Neutrophil (primary cell): Measurements from ENCODE around the gene GFI1.

Experiments used
- H3K27ac ChIP-seq: fragments of 200-600 bp; sonication (generic); 2 replicates; pipeline ENCODE4 v1.5.1; 2016; ENCODE audit warnings: mild to moderate bottlenecking, moderate library complexity
- H3K27me3 ChIP-seq: fragments of 200-600 bp; sonication (generic); 2 replicates; pipeline ENCODE4 v1.6.0; 2016; ENCODE audit warnings: mild to moderate bottlenecking
- H3K36me3 ChIP-seq: fragments of 200-600 bp; sonication (generic); 2 replicates; pipeline ENCODE4 v1.5.1; 2017
- H3K4me1 ChIP-seq, 2 experiments: fragments of 200-600 bp in 1 of 2; sonication (generic) in 1 of 2; 1 replicate in 1 of 2; 2 replicates in 1 of 2; pipeline versions ENCODE4 v1.5.1 to v1.6.1; 2013 to 2016; ENCODE audit warnings: low read depth in 1 of 2, low read length in 1 of 2, mild to moderate bottlenecking in 1 of 2, moderate library complexity in 1 of 2; ENCODE audit not compliant: control insufficient read depth in 1 of 2, insufficient read depth in 1 of 2
- H3K4me3 ChIP-seq, 2 experiments: fragments of 200-600 bp in 1 of 2; sonication (generic) in 1 of 2; 1 replicate in 1 of 2; 2 replicates in 1 of 2; pipeline ENCODE4 v1.5.1; 2013 to 2016; ENCODE audit warnings: low read depth in 1 of 2, low read length in 1 of 2, mild to moderate bottlenecking in 1 of 2, moderate library complexity in 1 of 2
- H3K9me3 ChIP-seq: fragments of 200-600 bp; sonication (generic); 2 replicates; pipeline ENCODE4 v1.5.1; 2016
- TF ChIP-seq, protein P1 (sequence below): fragments of 200-600 bp; sonication (generic); IDR thresholded peaks from 2 replicates; pipeline ENCODE4 v1.5.1; 2016; ENCODE audit warnings: antibody characterized with exemption

Gene GFI1

DNA sequence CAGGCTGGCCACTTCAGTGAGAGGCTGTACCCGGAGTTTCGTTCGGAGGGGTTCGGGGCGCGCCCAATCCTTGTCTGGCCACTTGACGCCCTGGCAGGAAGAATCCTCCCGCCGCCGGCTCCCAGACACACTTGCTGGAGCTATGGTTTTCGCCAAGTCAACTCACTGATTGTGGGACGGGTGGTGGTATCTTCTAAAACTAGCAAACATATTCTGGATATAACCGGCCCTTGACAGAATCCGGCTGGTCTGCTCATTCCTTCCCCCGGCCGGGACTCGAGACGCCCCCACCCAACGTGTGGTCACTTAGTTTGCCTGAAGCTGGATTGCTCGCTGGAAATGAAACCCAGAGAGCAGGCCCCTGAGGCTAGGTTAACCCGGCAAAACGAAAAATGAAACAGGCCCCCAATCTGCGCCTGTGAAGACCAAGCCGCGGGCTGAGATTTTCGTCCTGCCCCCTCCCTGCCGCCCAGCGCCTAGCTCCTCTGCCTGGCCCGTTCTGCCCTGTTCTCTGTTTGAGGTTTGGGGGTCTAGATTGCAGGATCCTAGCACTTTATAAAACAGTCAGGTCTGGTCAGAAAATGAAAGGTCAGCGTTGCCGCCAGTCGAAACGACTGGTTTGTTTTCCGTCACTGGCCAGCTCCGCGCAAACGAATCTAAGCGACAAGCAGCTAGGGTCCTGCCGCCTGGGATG is 4.6 kb downstream of the GFI1 start:
- Histone ChIP-seq H3K27ac (peak overlapping the region; percentile 79), H3K9me3 (no peaks in the 10 kb centered on the region), H3K4me3 (peak overlapping the region; percentile 84 to 90), H3K27me3 (no peaks in the 10 kb centered on the region), H3K36me3 (no peaks in the 10 kb centered on the region), H3K4me1 (peaks cover 26 to 57% of the 10 kb centered on the region in 2 experiments)
- TF ChIP-seq, protein P1, sequence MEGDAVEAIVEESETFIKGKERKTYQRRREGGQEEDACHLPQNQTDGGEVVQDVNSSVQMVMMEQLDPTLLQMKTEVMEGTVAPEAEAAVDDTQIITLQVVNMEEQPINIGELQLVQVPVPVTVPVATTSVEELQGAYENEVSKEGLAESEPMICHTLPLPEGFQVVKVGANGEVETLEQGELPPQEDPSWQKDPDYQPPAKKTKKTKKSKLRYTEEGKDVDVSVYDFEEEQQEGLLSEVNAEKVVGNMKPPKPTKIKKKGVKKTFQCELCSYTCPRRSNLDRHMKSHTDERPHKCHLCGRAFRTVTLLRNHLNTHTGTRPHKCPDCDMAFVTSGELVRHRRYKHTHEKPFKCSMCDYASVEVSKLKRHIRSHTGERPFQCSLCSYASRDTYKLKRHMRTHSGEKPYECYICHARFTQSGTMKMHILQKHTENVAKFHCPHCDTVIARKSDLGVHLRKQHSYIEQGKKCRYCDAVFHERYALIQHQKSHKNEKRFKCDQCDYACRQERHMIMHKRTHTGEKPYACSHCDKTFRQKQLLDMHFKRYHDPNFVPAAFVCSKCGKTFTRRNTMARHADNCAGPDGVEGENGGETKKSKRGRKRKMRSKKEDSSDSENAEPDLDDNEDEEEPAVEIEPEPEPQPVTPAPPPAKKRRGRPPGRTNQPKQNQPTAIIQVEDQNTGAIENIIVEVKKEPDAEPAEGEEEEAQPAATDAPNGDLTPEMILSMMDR = no peak

DNA sequence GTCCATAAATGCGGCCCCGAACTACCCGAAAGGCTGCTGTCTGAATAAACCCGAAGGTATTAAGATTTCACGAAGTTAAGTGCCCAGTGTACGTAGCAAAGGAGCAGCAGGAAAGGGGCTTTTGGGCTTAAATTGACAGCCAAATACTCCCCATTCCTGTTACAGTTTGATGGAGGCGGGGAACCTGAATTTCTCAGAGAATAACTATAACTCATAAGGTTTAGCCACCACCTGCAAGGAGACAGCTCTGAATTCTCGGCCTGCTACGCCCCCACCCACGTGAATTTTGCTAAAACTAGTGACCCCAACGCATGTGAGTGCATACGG is 5.2 kb downstream of the GFI1 start:
- TF ChIP-seq, protein P1 = no peak
- peak overlapping the region; percentile 84 to 90 for H3K4me3 ChIP-seq
- no peaks in the 10 kb centered on the region for H3K27me3 ChIP-seq
- peaks cover 27 to 59% of the 10 kb centered on the region in 2 experiments for H3K4me1 ChIP-seq
- H3K27ac ChIP-seq = no peak overlapping the region
- H3K36me3 ChIP-seq = no peaks in the 10 kb centered on the region
- no peaks in the 10 kb centered on the region for H3K9me3 ChIP-seq

DNA sequence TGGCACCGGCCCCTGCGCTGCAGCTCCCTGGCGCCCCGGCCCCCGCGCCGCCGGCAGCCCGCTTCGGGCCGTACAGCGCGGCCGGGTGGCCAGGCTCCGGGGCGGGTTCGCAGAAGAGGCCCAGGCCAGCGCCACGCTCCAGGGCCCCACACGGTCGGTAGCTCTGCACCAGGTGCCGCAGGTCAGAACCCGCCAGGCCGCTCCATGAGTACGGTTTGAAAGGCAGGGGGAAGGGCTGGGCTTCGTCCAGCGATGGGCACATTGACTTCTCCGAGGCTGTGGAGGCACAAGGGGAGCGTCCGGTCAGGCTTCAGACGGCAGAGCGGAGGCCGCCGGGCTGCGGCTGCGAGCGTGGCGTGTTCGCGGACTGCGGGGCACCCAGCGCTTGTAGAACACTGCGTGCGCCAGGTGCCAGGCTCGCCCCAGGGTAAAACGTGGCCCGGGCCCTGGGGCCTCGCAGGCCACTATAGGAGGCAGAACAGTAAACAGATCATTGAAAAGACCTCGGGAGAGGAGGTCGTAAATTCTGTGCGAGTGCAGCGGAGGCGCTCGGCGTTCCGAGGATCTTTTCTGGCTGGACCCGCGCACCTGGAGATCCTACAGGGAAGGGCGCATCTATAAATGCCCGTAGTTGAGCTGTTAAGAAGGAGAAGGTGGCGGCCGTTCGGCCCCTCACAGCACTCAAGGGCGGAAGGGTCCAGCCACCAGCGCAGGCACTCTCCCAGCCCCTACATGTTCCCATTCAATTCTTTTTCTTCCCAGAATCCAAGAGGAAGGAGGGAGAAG is 5.7 kb downstream of the GFI1 start:
- Histone ChIP-seq H3K36me3 (no peaks in the 10 kb centered on the region), H3K27me3 (no peaks in the 10 kb centered on the region), H3K4me3 (peak overlapping the region in 1 of 2 experiments; percentile 90), H3K27ac (no peak overlapping the region), H3K9me3 (no peaks in the 10 kb centered on the region), H3K4me1 (peaks cover 33 to 64% of the 10 kb centered on the region in 2 experiments)
- TF ChIP-seq, protein P1 = no peak

DNA sequence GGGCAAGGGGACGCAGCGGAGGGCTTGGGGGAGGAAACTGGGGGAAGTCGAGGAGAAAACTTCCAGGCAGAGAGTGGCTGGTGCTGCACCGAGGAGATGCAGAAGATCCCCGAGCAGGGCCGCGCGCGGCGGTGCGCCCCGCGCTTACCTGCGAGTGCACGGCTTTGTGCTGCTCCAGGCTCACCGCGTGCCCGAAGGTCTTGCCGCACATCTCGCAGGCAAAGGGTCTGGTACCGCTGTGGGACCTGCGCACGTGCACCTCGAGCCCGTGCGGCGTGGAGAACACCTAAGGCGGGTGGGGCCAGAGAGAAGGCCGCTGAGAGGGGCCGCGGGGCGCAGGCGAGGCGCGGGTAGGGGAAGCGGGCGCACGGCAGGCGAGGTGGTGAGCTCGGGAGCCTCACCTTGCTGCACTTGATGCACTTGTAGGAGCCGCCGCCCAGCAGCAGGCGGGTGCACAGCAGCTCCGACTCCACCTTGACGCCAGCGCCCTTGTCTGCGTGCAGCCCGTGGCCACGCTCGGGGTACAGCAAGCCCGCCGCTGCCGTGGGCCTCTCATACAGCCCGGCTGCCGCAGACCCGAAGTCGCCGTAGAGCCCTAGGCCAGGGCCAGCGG is 6.4 kb downstream of the GFI1 start:
- no peaks in the 10 kb centered on the region for H3K36me3 ChIP-seq
- TF ChIP-seq, protein P1 = no peak

DNA sequence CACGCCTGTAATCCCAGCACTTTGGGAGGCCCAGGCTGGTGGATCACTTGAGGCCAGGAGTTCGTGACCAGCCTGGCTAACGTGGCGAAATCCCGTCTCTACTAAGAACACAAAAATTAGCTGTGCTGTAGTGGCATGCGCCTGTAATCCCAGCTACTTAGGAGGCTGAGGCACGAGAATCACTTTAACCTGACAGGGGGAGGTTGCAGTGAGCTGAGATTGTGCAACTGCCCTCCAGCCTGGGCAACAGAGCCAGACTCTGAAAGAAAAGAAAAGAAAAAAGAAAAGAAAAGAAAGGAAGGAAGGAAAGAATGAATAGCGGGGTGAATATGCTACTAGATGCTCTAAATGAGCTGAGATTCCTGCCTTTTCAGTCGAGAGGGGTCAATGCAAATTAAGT is 7.1 kb downstream of the GFI1 start:
- TF ChIP-seq, protein P1 = no peak
- Histone ChIP-seq H3K4me1 (peaks cover 41 to 62% of the 10 kb centered on the region in 2 experiments), H3K27ac (peak overlapping the region; percentile 65), H3K36me3 (no peaks in the 10 kb centered on the region), H3K4me3 (no peak overlapping the region), H3K27me3 (no peaks in the 10 kb centered on the region), H3K9me3 (no peaks in the 10 kb centered on the region)

More for the DNA sequence above, 6.4 kb downstream of the GFI1 start:
- Histone ChIP-seq H3K27ac (peak overlapping the region; percentile 65), H3K4me1 (peaks cover 39 to 62% of the 10 kb centered on the region in 2 experiments), H3K4me3 (no peak overlapping the region), H3K9me3 (no peaks in the 10 kb centered on the region), H3K27me3 (no peaks in the 10 kb centered on the region)
